Measurements from ENCODE around the gene ABLIM3. TPM values are rescaled to one million over a fixed set of nuclear protein-coding genes. Genes with fewer than 3 reads are reported as not detected.

ABLIM3 gene
- total RNA-seq, 1 experiment from 2014 or later, result not detected

DNA sequence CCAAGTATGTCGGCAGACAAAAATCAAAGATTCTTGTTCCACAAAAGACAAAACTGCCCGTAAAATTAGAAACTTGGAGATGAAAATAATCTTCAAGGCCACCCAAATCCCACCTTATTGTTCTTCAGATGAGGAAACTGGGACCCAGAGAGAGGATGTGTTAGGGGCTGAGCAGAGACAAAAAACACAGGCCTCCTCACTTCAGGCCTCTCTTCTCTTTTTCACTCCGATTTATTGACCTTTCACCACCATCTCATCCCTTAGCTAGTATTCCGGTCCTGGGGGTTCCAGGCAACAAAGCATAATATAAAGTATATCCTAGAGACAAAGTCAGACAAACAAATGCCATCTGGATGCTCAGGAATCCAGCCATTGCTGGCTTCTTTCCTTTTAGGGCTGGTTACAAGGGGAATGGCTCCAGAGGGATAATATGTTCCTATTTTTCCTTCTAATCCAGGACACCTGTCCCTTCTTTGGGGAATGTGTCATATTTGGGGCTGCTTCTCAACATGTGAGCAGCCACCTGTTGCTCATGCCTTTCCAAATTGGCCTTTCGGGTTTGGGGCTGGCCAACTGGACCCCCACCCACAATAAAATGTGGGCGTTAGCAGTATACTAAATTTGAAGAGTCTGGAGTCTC lies 88.1 kb downstream of the ABLIM3 start:
- Histone ChIP-seq H3K4me3 (ENCODE audit: low read length) (no peak overlapping the region), H3K9ac (ENCODE audit: low read length) (no peak overlapping the region), H3K27me3 (ENCODE audit: low read length) (no peaks in the 10 kb centered on the region), H3K4me2 (ENCODE audit: low read depth, low read length, poor library complexity, severe bottlenecking) (no peak overlapping the region), H3K27ac (ENCODE audit: low read length) (no peak overlapping the region), H3K79me2 (ENCODE audit: low read length) (no peaks in the 10 kb centered on the region), H3K9me3 (ENCODE audit: low read length) (no peaks in the 10 kb centered on the region), H3K4me1 (ENCODE audit: low read length) (no peaks in the 10 kb centered on the region), H4K20me1 (ENCODE audit: insufficient read depth, low read depth, low read length) (no peaks in the 10 kb centered on the region), H2AFZ (ENCODE audit: low read length) (no peak overlapping the region), H3K36me3 (ENCODE audit: insufficient read depth, low read length) (no peaks in the 10 kb centered on the region), H3K9me2 (replicated peaks; ENCODE audit: insufficient read depth, low read length) (no peaks in the 10 kb centered on the region)
- DNase-seq, result no peak

DNA sequence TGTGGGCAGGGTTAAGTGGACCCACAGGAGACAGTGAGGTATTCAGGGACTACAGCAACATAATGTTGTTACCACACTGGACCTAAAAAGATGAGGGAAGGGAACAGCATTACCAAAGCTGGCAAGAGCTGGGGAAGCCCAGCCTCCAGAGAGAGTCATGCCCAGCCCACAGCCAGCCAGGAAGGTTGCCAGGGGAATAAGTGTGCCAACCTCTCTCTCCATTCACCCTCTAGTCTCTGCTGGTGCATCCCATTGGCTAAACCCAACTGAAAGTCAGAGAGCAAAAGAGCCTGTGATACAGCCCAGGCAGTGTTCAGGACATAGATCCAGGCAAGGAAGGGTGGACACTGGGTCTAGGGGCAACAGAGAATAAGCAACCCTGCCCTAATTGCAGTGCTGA lies 94.5 kb downstream of the ABLIM3 start:
- Histone ChIP-seq H3K9ac (ENCODE audit: low read length) (no peak overlapping the region), H3K36me3 (ENCODE audit: insufficient read depth, low read length) (no peaks in the 10 kb centered on the region), H3K27ac (ENCODE audit: low read length) (no peak overlapping the region), H3K4me2 (ENCODE audit: low read depth, low read length, poor library complexity, severe bottlenecking) (no peak overlapping the region), H3K27me3 (ENCODE audit: low read length) (no peaks in the 10 kb centered on the region), H3K4me1 (ENCODE audit: low read length) (no peaks in the 10 kb centered on the region), H3K79me2 (ENCODE audit: low read length) (no peaks in the 10 kb centered on the region), H3K4me3 (ENCODE audit: low read length) (no peak overlapping the region), H4K20me1 (ENCODE audit: insufficient read depth, low read depth, low read length) (no peaks in the 10 kb centered on the region), H3K9me2 (replicated peaks; ENCODE audit: insufficient read depth, low read length) (no peaks in the 10 kb centered on the region), H2AFZ (ENCODE audit: low read length) (no peak overlapping the region), H3K9me3 (ENCODE audit: low read length) (no peaks in the 10 kb centered on the region)
- no peak for DNase-seq

DNA sequence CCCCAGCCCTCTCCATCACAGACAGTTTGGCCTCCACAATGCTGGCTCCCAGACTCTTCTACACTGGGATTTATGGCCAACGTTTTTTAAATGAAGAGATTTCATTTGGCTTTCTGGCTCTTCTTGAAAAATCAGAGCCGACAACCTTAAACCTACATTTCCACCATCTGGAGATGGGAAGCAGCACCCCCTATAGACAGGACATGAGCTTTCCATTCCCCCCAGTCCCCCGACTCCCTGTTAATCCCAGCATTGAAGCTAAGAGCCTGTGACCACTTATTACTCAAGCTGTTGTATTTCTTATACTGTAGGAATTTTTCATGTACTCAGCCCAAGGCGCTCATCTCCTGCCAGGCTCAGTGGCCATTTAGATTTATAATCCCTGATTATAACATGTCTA lies 96.4 kb downstream of the ABLIM3 start:
- H3K9ac ChIP-seq (ENCODE audit: low read length), result no peak overlapping the region
- H3K27me3 ChIP-seq (ENCODE audit: low read length), result no peaks in the 10 kb centered on the region
- no peak overlapping the region for H2AFZ ChIP-seq (ENCODE audit: low read length)
- no peaks in the 10 kb centered on the region for H4K20me1 ChIP-seq (ENCODE audit: insufficient read depth, low read depth, low read length)
- no peak overlapping the region for H3K4me2 ChIP-seq (ENCODE audit: low read depth, low read length, poor library complexity, severe bottlenecking)
- no peak overlapping the region for H3K27ac ChIP-seq (ENCODE audit: low read length)
- no peak overlapping the region for H3K4me3 ChIP-seq (ENCODE audit: low read length)
- no peaks in the 10 kb centered on the region for H3K9me3 ChIP-seq (ENCODE audit: low read length)
- no peaks in the 10 kb centered on the region for H3K9me2 ChIP-seq (replicated peaks; ENCODE audit: insufficient read depth, low read length)
- H3K36me3 ChIP-seq (ENCODE audit: insufficient read depth, low read length), result no peaks in the 10 kb centered on the region
- no peak for DNase-seq
- H3K4me1 ChIP-seq (ENCODE audit: low read length), result no peaks in the 10 kb centered on the region
- no peaks in the 10 kb centered on the region for H3K79me2 ChIP-seq (ENCODE audit: low read length)

DNA sequence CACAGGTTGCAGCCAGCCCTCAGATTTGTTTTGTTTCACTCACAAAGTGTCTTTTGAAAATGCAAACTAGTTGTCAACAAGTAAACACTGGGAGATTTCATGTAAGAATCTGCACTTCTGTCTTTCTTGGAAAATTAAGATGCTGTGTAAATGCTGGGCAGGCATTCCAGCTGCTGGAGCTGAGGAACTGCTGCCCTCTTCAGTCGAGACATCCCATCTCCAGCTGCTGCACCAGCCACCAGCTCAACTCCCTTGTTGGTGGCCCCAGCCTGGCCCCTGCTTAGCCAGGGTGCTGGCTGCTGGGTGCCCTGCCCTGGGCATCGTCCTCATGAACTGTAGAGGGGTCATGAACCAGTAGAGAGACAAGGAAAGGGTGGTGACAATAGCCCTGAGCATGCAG lies 97.2 kb downstream of the ABLIM3 start:
- H3K9me2 ChIP-seq (replicated peaks; ENCODE audit: insufficient read depth, low read length), result no peaks in the 10 kb centered on the region
- no peak overlapping the region for H3K27ac ChIP-seq (ENCODE audit: low read length)
- no peak for DNase-seq
- no peak overlapping the region for H3K4me2 ChIP-seq (ENCODE audit: low read depth, low read length, poor library complexity, severe bottlenecking)
- no peaks in the 10 kb centered on the region for H3K36me3 ChIP-seq (ENCODE audit: insufficient read depth, low read length)
- no peaks in the 10 kb centered on the region for H3K9me3 ChIP-seq (ENCODE audit: low read length)
- no peak overlapping the region for H2AFZ ChIP-seq (ENCODE audit: low read length)
- no peaks in the 10 kb centered on the region for H4K20me1 ChIP-seq (ENCODE audit: insufficient read depth, low read depth, low read length)
- no peaks in the 10 kb centered on the region for H3K79me2 ChIP-seq (ENCODE audit: low read length)
- peaks cover 4% of the 10 kb centered on the region for H3K4me1 ChIP-seq (ENCODE audit: low read length)
- no peaks in the 10 kb centered on the region for H3K27me3 ChIP-seq (ENCODE audit: low read length)
- no peak overlapping the region for H3K4me3 ChIP-seq (ENCODE audit: low read length)
- H3K9ac ChIP-seq (ENCODE audit: low read length), result no peak overlapping the region

- H3K4me2 ChIP-seq (ENCODE audit: low read depth, low read length, poor library complexity, severe bottlenecking), result no peak overlapping the region
- no peak for DNase-seq
- no peak overlapping the region for H3K4me3 ChIP-seq (ENCODE audit: low read length)
Observed at GRCh38 chr5:149239917-149240316, 98.6 kb downstream of the ABLIM3 start.

DNA sequence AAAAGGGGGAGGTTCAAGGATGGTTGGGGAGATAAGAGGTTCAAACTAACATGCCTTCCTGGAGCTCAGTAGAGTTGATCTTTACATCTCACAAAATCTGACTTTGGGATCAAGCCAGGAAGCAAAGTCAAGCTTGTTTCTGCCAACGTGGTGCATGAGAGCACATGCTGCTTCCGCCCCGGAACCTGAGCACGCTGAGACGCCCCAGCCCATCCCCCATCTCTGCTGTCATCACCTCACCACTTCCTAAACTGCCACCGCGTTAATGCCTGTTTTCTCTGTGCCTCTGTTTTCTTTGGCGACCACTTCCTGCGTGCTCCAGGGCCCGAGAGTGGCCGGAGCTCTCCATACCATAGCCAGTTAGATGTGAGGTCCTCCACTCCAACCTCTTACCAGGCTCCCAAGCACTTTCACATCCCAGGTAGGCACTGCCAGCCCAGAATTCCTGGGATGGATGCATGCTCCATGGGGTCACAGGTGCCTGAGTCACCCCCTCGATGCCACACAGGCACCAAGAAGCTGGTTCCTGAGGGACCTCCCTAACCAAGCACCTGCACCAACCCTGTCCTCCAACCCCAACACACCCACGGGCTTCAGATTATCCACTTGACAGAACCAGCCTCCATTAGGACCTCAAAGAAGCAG lies 99.2 kb downstream of the ABLIM3 start:
- H3K9me3 ChIP-seq (ENCODE audit: low read length), result no peaks in the 10 kb centered on the region
- H3K9ac ChIP-seq (ENCODE audit: low read length), result no peak overlapping the region
- no peak overlapping the region for H2AFZ ChIP-seq (ENCODE audit: low read length)
- no peak overlapping the region for H3K4me2 ChIP-seq (ENCODE audit: low read depth, low read length, poor library complexity, severe bottlenecking)
- H3K27ac ChIP-seq (ENCODE audit: low read length), result no peak overlapping the region
- no peaks in the 10 kb centered on the region for H4K20me1 ChIP-seq (ENCODE audit: insufficient read depth, low read depth, low read length)
- H3K36me3 ChIP-seq (ENCODE audit: insufficient read depth, low read length), result no peaks in the 10 kb centered on the region
- H3K4me1 ChIP-seq (ENCODE audit: low read length), result peaks cover 4% of the 10 kb centered on the region
- no peak for DNase-seq
- H3K4me3 ChIP-seq (ENCODE audit: low read length), result no peak overlapping the region
- H3K27me3 ChIP-seq (ENCODE audit: low read length), result no peaks in the 10 kb centered on the region
- H3K9me2 ChIP-seq (replicated peaks; ENCODE audit: insufficient read depth, low read length), result no peaks in the 10 kb centered on the region
- no peaks in the 10 kb centered on the region for H3K79me2 ChIP-seq (ENCODE audit: low read length)

More at GRCh38 chr5:149239917-149240316, 98.6 kb downstream of the ABLIM3 start:
- Histone ChIP-seq H3K79me2 (ENCODE audit: low read length) (no peaks in the 10 kb centered on the region), H3K27me3 (ENCODE audit: low read length) (no peaks in the 10 kb centered on the region), H2AFZ (ENCODE audit: low read length) (no peak overlapping the region), H3K36me3 (ENCODE audit: insufficient read depth, low read length) (no peaks in the 10 kb centered on the region), H4K20me1 (ENCODE audit: insufficient read depth, low read depth, low read length) (no peaks in the 10 kb centered on the region), H3K9ac (ENCODE audit: low read length) (no peak overlapping the region), H3K27ac (ENCODE audit: low read length) (no peak overlapping the region), H3K9me3 (ENCODE audit: low read length) (no peaks in the 10 kb centered on the region), H3K9me2 (replicated peaks; ENCODE audit: insufficient read depth, low read length) (no peaks in the 10 kb centered on the region), H3K4me1 (ENCODE audit: low read length) (peaks cover 4% of the 10 kb centered on the region)

DNA sequence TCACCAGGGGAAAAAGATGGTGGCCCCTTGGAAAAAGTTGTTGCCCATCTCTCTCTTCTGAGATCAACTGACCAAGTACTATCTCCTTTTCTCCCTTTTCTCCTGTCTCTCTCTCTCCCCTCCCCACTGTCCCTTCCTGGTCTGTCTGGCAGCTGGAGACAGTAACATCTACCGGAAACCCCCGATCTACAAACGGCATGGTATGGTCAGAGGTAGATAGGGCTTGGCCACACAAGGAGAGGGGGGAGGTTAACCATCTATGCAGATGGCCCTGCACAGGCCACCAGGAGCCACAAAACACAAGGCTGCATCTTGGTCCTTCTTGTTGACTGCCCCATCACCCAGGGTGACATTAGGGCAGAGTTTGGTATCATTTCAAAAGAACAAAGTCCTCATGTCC lies 101.0 kb downstream of the ABLIM3 start:
- no peak overlapping the region for H2AFZ ChIP-seq (ENCODE audit: low read length)

DNA sequence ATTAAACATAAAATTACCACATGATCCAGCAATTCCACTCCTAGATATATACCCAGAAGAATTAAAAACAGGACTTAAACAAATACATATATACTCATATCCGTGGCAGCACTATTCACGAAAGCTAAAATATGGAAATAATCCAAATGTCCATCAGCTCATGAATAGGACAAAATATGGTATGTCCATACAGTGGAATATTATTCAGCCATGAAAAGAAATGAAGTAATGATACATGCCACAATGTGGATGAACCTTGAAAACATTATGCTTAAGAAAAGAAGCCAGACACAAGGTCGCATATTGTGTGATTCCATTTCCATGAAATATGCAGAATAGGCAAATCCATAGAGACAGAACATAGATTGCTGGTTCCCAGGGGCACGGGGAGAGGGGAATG lies 105.6 kb downstream of the ABLIM3 start:
- Histone ChIP-seq H3K27ac (ENCODE audit: low read length) (no peak overlapping the region), H3K79me2 (ENCODE audit: low read length) (no peaks in the 10 kb centered on the region), H2AFZ (ENCODE audit: low read length) (no peak overlapping the region), H3K4me1 (ENCODE audit: low read length) (peaks cover 4% of the 10 kb centered on the region), H3K36me3 (ENCODE audit: insufficient read depth, low read length) (no peaks in the 10 kb centered on the region), H3K9me2 (replicated peaks; ENCODE audit: insufficient read depth, low read length) (no peaks in the 10 kb centered on the region), H3K27me3 (ENCODE audit: low read length) (no peaks in the 10 kb centered on the region), H3K9me3 (ENCODE audit: low read length) (no peaks in the 10 kb centered on the region), H3K9ac (ENCODE audit: low read length) (no peak overlapping the region), H3K4me2 (ENCODE audit: low read depth, low read length, poor library complexity, severe bottlenecking) (no peak overlapping the region), H3K4me3 (ENCODE audit: low read length) (no peak overlapping the region), H4K20me1 (ENCODE audit: insufficient read depth, low read depth, low read length) (no peaks in the 10 kb centered on the region)
- DNase-seq, result no peak

More for the DNA sequence above, 101.0 kb downstream of the ABLIM3 start:
- H3K9ac ChIP-seq (ENCODE audit: low read length), result no peak overlapping the region
- H3K27me3 ChIP-seq (ENCODE audit: low read length), result no peaks in the 10 kb centered on the region
- no peak overlapping the region for H3K27ac ChIP-seq (ENCODE audit: low read length)
- H3K4me2 ChIP-seq (ENCODE audit: low read depth, low read length, poor library complexity, severe bottlenecking), result no peak overlapping the region
- H3K4me3 ChIP-seq (ENCODE audit: low read length), result no peak overlapping the region
- no peaks in the 10 kb centered on the region for H3K79me2 ChIP-seq (ENCODE audit: low read length)
- H3K9me3 ChIP-seq (ENCODE audit: low read length), result no peaks in the 10 kb centered on the region
- no peaks in the 10 kb centered on the region for H3K9me2 ChIP-seq (replicated peaks; ENCODE audit: insufficient read depth, low read length)
- no peaks in the 10 kb centered on the region for H3K36me3 ChIP-seq (ENCODE audit: insufficient read depth, low read length)
- DNase-seq, result no peak
- peaks cover 4% of the 10 kb centered on the region for H3K4me1 ChIP-seq (ENCODE audit: low read length)
- H4K20me1 ChIP-seq (ENCODE audit: insufficient read depth, low read depth, low read length), result no peaks in the 10 kb centered on the region
